Vagina (tissue), 2 donors: ENCODE measurements around the gene RAB20.

Experiments used
- POLR2A ChIP-seq, 2 donors: fragments of 450-650 bp; IDR thresholded peaks; one replicate each; pipeline ENCODE4 v1.6.1; 2017; ENCODE audit warnings: antibody characterized with exemption in 2 of 2, mild to moderate bottlenecking in 2 of 2, moderate library complexity in 2 of 2
- POLR2AphosphoS5 ChIP-seq, 2 donors: sonication (generic); formaldehyde crosslinking; IDR thresholded peaks; one replicate each; pipeline ENCODE4 v1.9.0; 2017; ENCODE audit warnings: antibody characterized with exemption in 2 of 2, mild to moderate bottlenecking in 2 of 2, low read depth in 1 of 2; ENCODE audit not compliant: insufficient read depth in 1 of 2
- TF ChIP-seq, protein P1 (sequence below), 3 experiments: fragments of 450-650 bp in 2 of 3; fragments of 200-600 bp in 1 of 3; sonication (generic) in 1 of 3; IDR thresholded peaks; one replicate each; pipeline ENCODE4 v1.5.1; 2017 to 2019; ENCODE audit warnings: antibody characterized with exemption in 3 of 3, mild to moderate bottlenecking in 2 of 3, moderate library complexity in 2 of 3

DNA sequence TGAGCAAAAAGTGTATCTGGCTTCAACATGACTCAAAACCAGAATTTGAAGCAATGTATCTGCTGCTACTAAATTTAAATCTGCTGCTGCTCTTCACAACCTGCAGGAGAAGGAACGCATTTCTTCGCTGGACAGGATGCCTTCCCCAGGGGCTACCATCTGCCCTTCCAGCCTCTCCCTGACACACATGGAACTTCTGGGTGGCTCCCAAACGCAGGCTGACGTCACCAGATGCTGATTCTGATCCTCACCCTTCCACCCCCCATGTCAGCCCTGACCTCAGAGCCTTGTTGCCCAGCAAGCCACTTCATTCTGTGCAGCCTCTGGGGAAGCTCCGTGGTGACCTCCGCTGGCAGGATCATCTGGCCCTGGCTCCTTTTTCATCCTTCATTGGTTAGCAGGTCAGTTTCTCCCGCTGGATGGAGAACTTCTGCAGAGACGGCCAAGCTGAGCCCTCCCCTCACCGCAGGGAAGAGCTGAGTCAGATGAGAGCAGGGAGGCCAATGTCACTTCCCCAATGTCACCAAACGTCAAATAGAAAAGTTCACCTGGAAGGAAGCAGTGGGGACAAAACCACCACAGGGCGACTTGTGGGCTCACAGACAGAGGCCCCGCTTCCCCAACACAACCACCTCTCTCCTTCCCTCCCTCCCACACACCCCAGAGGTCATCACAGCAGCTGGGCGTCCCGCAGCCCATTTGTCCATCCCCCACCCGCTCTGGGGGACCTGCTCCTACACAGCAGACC, 14.0 kb upstream of the RAB20 start:
- TF ChIP-seq, protein P1, sequence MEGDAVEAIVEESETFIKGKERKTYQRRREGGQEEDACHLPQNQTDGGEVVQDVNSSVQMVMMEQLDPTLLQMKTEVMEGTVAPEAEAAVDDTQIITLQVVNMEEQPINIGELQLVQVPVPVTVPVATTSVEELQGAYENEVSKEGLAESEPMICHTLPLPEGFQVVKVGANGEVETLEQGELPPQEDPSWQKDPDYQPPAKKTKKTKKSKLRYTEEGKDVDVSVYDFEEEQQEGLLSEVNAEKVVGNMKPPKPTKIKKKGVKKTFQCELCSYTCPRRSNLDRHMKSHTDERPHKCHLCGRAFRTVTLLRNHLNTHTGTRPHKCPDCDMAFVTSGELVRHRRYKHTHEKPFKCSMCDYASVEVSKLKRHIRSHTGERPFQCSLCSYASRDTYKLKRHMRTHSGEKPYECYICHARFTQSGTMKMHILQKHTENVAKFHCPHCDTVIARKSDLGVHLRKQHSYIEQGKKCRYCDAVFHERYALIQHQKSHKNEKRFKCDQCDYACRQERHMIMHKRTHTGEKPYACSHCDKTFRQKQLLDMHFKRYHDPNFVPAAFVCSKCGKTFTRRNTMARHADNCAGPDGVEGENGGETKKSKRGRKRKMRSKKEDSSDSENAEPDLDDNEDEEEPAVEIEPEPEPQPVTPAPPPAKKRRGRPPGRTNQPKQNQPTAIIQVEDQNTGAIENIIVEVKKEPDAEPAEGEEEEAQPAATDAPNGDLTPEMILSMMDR (IDR thresholded peaks at IDR 0.05): no peak
- TF ChIP-seq POLR2AphosphoS5 (IDR thresholded peaks at IDR 0.05; ENCODE audit: insufficient read depth in 1 of 2, low read depth in 1 of 2) (no peak), POLR2A (IDR thresholded peaks at IDR 0.05) (no peak)
